ENCODE data around the gene MUC2.
A peak's percentile ranks its signal among the peaks of the same experiment; 100 is the strongest.

Gene MUC2

DNA sequence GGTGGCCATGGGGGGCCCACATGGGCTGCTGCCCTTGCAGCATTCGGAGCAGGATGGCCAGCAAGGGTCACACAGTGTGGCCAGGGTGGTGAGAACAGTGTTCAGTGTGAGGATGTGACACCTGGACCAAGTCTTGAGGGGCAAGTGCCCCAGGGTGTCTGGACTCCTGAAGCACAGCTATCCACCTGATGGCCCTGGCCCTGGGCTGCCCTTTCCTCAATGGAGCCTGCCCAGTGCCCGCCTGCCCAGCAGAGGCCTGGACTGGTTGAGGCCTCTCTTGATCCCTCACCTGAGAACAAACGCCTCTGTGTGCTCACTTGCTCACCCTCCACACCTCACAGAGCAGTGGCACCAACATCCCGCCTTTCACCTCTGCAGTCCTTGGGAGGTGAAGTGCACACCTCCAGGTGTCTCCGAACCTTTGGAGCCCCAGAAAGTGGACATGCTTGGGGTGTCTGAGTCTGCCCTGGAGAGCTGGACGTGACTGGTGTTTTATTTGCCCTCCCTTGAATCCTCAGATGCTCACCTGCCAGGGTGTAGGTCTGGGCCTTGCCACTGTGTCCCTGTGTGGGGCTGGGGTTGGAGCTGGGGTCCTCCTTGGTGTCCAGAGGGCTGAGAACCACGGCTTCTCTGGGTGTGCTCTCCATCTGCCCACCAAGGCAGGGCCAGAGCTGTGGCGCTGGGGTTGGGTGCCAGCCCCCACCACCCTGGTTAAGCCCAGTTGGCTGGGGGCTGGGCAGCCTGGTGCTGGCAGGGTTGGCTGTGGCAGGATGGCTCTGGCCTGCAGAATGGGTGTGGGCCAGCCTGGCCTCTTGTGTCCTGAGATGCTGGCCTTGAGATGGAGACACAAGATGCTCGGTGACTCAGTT, 3.8 kb upstream of the MUC2 start:
- no peak for DNase-seq

GRCh38 chr11:1071571-1072115, 3.0 kb upstream of the MUC2 start:
- no peak for DNase-seq

DNA sequence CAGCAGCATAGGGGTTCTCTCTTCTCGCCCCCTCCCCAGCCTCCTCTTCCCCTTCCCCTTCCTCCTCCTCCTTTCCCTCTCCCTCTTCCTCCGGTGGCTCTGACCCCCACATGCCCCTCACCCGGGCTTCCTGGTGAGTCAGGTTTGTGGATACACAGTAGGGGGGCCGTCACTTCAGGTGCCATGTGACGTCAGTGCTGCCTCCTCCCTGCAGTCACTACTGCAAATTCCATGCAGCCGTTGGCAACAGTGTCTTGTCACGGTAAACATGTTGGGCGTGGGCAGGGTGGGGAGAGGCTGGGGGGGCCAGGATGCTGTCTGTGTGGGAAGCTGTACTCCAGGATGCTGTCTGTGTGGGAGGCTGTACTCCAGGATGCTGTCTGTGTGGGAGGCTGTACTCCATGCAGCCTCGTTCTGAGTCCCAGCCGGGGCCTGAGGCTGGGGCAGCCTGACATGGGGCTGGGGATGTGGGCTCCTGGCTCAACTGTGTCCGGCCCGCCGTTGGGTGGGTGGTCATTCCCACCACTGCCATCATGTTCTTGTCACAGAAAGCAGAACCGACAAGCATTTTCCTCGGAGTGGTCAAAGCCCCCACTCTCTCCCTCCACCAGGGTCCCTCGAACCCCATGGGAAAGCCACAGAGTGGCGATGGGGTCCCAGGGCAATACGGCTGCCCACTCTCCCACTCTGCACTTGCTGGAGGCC, 2.4 kb upstream of the MUC2 start:
- peak in 15 of 56 donors; percentile 9 to 75 (median 36) for DNase-seq

DNA sequence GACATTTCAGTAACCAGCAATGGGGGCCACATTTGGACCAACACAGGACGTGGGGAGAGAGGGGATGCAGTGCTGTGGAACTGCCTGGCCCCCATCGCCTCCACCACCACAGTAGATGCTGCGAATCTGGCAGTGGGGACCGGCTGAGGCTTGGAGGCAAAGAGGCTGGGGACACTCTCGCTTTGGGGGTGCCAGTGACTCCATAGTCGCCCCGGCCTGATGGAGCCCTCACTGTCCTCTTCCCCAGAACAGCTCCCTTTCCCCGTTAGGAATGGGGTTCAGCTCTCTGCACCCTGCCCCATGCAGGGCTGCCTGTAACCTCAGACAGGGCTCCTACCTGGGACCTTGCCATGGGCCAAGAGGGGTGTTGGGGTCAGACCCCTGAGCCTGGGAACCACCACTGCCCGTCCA, 1.8 kb upstream of the MUC2 start:
- no peak for DNase-seq

GRCh38 chr11:1073261-1073724, 1.4 kb upstream of the MUC2 start:
- DNase-seq = peak in 8 of 56 donors; percentile 8 to 53 (median 22)

- DNase-seq = no peak
These were observed 827 bp upstream of the MUC2 start for GRCh38 chr11:1073851-1074243.

DNA sequence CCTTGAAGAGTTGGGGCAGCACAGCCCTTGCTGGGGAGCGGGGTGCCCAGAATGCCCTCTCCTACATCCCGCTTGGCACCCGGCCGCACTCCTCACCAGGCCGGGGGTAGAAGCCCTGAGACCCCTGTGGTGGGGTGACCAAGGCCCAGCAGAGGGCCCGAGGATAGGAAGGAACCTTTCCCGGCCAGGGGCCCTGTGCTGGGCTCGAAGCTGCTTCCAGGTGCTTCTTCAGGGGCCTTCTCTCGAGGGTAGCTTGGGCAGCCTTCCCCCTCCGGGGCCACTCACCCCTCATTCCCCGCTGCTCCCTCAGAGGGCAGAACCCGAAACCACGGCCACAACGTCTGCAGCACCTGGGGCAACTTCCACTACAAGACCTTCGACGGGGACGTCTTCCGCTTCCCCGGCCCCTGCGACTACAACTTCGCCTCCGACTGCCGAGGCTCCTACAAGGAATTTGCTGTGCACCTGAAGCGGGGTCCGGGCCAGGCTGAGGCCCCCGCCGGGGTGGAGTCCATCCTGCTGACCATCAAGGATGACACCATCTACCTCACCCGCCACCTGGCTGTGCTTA, 752 bp downstream of the MUC2 start:
- DNase-seq = no peak

GRCh38 chr11:1076061-1076665, 1.5 kb downstream of the MUC2 start:
- DNase-seq = no peak

GRCh38 chr11:1077033-1077416, 2.4 kb downstream of the MUC2 start:
- no peak for DNase-seq

GRCh38 chr11:1077417-1078119, 2.9 kb downstream of the MUC2 start:
- no peak for DNase-seq

DNA sequence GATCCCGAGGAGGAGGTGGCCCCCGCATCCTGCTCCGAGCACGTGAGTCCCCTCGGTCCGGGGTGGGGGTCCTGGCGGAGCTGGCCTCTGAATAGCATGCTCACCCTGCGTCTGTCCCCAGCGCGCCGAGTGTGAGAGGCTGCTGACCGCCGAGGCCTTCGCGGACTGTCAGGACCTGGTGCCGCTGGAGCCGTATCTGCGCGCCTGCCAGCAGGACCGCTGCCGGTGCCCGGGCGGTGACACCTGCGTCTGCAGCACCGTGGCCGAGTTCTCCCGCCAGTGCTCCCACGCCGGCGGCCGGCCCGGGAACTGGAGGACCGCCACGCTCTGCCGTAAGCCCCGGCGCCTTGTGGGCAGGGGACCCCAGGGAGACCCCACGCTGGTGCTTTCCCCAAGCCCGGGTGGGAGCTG, 3.5 kb downstream of the MUC2 start:
- no peak for DNase-seq

- no peak for DNase-seq
These were observed 7.1 kb downstream of the MUC2 start for GRCh38 chr11:1081601-1082311.

DNA sequence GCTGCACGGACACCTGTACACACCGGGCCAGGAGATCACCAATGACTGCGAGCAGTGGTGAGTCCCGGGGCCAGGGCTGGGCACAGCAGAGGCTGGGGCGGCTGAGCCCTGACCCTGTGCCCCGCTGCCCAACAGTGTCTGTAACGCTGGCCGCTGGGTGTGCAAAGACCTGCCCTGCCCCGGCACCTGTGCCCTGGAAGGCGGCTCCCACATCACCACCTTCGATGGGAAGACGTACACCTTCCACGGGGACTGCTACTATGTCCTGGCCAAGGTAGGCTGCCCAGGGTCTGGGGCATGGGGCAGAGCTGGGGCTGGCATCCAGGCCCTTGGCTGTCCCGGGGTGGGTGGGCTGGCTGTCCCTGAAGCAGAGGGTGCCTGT, 7.7 kb downstream of the MUC2 start:
- no peak for DNase-seq

DNA sequence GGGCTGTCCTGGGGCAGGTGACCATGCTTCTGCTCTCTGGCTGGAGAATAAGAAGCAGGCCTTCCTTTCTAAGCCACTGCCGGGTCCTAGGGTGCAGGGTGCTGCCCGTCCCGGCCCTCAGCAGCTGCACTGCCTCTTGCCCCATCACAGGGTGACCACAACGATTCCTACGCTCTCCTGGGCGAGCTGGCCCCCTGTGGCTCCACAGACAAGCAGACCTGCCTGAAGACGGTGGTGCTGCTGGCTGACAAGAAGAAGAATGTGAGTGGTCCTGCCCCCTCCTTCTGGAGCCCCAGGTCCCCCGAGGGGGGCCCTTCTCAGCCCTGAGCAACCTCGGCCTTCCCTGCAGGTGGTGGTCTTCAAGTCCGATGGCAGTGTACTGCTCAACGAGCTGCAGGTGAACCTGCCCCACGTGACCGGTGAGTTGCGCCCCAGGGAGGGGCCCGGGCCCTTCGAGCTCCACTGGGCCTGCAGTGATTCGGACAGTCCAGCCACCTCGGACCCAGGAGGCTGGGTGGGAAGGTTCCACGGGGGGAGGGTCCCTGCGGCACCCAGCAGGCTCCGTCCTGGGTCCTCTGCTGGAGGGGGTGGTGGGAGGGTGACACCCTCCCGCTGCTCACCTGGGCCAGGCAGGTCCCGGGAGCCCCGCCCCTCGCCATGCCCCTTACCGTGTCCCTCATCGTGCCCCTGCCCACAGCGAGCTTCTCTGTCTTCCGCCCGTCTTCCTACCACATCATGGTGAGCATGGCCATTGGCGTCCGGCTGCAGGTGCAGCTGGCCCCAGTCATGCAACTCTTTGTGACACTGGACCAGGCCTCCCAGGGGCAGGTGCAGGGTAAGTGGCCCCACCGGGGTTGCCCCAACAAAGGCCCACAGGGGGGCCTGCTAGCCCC, 8.3 kb downstream of the MUC2 start:
- DNase-seq = no peak

DNA sequence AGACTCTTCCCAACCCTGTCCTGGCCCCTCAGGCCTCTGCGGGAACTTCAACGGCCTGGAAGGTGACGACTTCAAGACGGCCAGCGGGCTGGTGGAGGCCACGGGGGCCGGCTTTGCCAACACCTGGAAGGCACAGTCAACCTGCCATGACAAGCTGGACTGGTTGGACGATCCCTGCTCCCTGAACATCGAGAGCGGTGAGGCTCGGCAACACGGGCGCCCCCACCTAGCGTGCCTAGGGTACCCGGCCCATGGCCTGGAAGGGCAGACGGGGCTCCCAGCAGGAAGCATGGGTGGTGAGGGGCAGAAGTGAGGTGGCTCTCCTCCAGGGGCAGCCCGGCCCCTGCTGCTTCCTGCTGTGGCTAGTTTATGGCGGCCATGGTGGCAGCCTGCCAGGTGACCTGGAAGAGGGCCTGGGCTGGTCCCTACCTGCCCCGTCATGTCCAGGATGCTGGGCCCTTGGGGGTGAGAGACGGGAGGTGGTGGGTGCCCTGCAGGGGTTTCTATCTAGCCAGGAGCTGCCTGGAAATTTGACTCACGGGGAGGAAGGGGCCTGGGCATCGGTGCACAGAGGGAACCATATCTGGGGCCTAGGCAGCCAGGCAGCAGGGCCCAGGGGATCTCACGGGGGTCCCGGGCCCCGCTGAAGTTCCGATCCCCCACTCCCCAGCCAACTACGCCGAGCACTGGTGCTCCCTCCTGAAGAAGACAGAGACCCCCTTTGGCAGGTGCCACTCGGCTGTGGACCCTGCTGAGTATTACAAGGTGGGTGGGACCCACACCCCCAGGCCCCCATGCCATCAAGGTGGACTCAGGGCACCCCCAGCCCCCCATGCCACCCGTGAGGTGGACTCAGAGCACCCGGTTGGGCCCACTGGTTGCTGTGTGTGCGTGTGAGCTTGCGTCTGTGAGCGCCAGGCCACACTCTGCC, 9.2 kb downstream of the MUC2 start:
- DNase-seq = no peak

DNA sequence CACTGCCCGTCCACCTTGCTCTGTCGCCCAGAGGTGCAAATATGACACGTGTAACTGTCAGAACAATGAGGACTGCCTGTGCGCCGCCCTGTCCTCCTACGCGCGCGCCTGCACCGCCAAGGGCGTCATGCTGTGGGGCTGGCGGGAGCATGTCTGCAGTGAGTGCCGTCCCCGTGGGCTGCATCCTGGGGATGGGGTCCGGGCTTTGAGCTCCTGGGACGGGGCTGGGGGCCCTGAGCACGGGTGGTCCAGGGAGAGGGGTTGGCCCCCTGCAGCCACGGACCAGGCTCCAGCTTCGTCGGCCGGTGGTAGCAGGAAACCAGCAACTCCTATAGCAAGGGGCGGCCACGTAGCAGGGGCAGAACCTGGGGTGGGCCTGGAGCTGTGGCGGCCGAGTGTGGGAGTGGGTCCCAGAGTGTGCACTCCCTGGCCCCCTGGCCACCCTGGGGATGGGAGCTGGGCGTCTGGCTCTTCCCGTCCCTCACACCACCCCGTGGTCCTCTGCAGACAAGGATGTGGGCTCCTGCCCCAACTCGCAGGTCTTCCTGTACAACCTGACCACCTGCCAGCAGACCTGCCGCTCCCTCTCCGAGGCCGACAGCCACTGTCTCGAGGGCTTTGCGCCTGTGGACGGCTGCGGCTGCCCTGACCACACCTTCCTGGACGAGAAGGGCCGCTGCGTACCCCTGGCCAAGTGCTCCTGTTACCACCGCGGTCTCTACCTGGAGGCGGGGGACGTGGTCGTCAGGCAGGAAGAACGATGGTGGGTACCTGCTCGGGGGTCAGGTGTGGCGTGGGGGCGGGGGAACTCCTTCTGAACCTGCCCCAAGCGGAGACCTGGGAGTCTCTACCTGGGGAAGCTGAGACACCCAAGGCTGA, 10.1 kb downstream of the MUC2 start:
- DNase-seq = no peak
